ENCODE results near the gene NUTF2. TPM values are rescaled to one million over a fixed set of nuclear protein-coding genes. Genes with fewer than 3 reads are reported as not detected.

The NUTF2 gene
- total RNA-seq, 1 experiment from 2014 or later, result 217 TPM

GRCh38 chr16:67858500-67858899, 11.8 kb downstream of the NUTF2 start:
- H3K27me3 ChIP-seq (replicated peaks; ENCODE audit: insufficient read depth, low read depth, low read length, poor library complexity), result no peaks in the 10 kb centered on the region
- DNase-seq (ENCODE audit: low spot score), result no peak
- intact Hi-C loops (cut with micrococcal nuclease; ENCODE audit: unreplicated experiment), result no loop called here
- TF ChIP-seq EZH2 (IDR thresholded peaks at IDR 0.05; ENCODE audit: borderline replicate concordance, low read depth, low read length, poor library complexity, severe bottlenecking), result no peak
- TF ChIP-seq, protein P1, sequence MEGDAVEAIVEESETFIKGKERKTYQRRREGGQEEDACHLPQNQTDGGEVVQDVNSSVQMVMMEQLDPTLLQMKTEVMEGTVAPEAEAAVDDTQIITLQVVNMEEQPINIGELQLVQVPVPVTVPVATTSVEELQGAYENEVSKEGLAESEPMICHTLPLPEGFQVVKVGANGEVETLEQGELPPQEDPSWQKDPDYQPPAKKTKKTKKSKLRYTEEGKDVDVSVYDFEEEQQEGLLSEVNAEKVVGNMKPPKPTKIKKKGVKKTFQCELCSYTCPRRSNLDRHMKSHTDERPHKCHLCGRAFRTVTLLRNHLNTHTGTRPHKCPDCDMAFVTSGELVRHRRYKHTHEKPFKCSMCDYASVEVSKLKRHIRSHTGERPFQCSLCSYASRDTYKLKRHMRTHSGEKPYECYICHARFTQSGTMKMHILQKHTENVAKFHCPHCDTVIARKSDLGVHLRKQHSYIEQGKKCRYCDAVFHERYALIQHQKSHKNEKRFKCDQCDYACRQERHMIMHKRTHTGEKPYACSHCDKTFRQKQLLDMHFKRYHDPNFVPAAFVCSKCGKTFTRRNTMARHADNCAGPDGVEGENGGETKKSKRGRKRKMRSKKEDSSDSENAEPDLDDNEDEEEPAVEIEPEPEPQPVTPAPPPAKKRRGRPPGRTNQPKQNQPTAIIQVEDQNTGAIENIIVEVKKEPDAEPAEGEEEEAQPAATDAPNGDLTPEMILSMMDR (conservative IDR thresholded peaks at IDR 0.05; ENCODE audit: low read depth, low read length), result no peak
- POLR2A ChIA-PET (ENCODE audit: low non-redundant PET), result no interaction called here
- CTCF ChIA-PET, result no interaction called here
- H3K36me3 ChIP-seq (ENCODE audit: insufficient read depth, low read length, poor library complexity, severe bottlenecking), result peaks cover 6% of the 10 kb centered on the region
- no TSS peak for BruUV-seq (replicated peaks)
- no peak overlapping the region for H3K27ac ChIP-seq (ENCODE audit: low read depth, low read length, poor library complexity, severe bottlenecking)
- no peaks in the 10 kb centered on the region for H3K9me3 ChIP-seq (ENCODE audit: low read depth, low read length, poor library complexity, severe bottlenecking)
- H3K4me1 ChIP-seq (ENCODE audit: insufficient read depth, low read length, poor library complexity, severe bottlenecking), result no peaks in the 10 kb centered on the region
- no peak overlapping the region for H3K4me3 ChIP-seq (ENCODE audit: low read depth, low read length, poor library complexity, severe bottlenecking)

- TF ChIP-seq, protein P1 (conservative IDR thresholded peaks at IDR 0.05; ENCODE audit: low read depth, low read length), result no peak
- TF ChIP-seq EZH2 (IDR thresholded peaks at IDR 0.05; ENCODE audit: borderline replicate concordance, low read depth, low read length, poor library complexity, severe bottlenecking), result no peak
- Histone ChIP-seq H3K27ac (ENCODE audit: low read depth, low read length, poor library complexity, severe bottlenecking) (no peak overlapping the region), H3K27me3 (replicated peaks; ENCODE audit: insufficient read depth, low read depth, low read length, poor library complexity) (no peaks in the 10 kb centered on the region), H3K9me3 (ENCODE audit: low read depth, low read length, poor library complexity, severe bottlenecking) (no peaks in the 10 kb centered on the region), H3K4me3 (ENCODE audit: low read depth, low read length, poor library complexity, severe bottlenecking) (no peak overlapping the region), H3K36me3 (ENCODE audit: insufficient read depth, low read length, poor library complexity, severe bottlenecking) (peaks cover 18% of the 10 kb centered on the region), H3K4me1 (ENCODE audit: insufficient read depth, low read length, poor library complexity, severe bottlenecking) (no peaks in the 10 kb centered on the region)
- no TSS peak for BruUV-seq (replicated peaks)
- ChIA-PET POLR2A (ENCODE audit: low non-redundant PET) (no interaction called here), CTCF (no interaction called here)
- no peak for DNase-seq (ENCODE audit: low spot score)
- intact Hi-C loops (cut with micrococcal nuclease; ENCODE audit: unreplicated experiment), result no loop called here
These were observed 14.1 kb downstream of the NUTF2 start for GRCh38 chr16:67860589-67861398.

DNA sequence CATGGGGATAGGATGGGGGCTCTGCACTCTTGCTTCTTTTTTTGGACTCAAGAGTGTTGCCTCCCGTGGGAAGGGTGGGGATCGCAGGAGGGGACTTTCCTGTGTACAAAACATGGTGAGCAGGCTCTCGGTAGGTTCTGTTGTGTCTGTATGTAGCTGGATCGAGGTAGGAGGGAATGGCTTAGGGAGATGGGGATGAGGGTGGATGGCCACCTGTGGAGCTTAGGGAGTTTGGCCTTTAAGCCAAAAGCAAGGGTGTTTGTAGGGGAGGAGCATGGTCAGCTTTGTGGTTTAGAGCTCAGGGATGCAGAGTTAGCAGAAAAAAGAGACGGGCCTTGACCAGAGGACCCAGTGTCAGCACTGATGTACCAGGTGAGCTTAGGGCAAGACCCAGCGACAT, 15.1 kb downstream of the NUTF2 start:
- DNase-seq (ENCODE audit: low spot score), result no peak
- H3K9me3 ChIP-seq (ENCODE audit: low read depth, low read length, poor library complexity, severe bottlenecking), result no peaks in the 10 kb centered on the region
- H3K4me1 ChIP-seq (ENCODE audit: insufficient read depth, low read length, poor library complexity, severe bottlenecking), result no peaks in the 10 kb centered on the region
- intact Hi-C loops (cut with micrococcal nuclease; ENCODE audit: unreplicated experiment), result no loop called here
- POLR2A ChIA-PET (ENCODE audit: low non-redundant PET), result no interaction called here
- no peak for TF ChIP-seq EZH2 (IDR thresholded peaks at IDR 0.05; ENCODE audit: borderline replicate concordance, low read depth, low read length, poor library complexity, severe bottlenecking)
- TF ChIP-seq, protein P1 (conservative IDR thresholded peaks at IDR 0.05; ENCODE audit: low read depth, low read length), result no peak
- no peak overlapping the region for H3K4me3 ChIP-seq (ENCODE audit: low read depth, low read length, poor library complexity, severe bottlenecking)
- H3K27me3 ChIP-seq (replicated peaks; ENCODE audit: insufficient read depth, low read depth, low read length, poor library complexity), result no peaks in the 10 kb centered on the region
- no peak overlapping the region for H3K27ac ChIP-seq (ENCODE audit: low read depth, low read length, poor library complexity, severe bottlenecking)
- CTCF ChIA-PET, result no interaction called here
- no TSS peak for BruUV-seq (replicated peaks)
- H3K36me3 ChIP-seq (ENCODE audit: insufficient read depth, low read length, poor library complexity, severe bottlenecking), result peaks cover 25% of the 10 kb centered on the region
